GM12878 (cell line): ENCODE measurements around the gene CLEC16A. TPM values are rescaled to one million over a fixed set of nuclear protein-coding genes. Genes with fewer than 3 reads are reported as not detected.
A peak's percentile ranks its signal among the peaks of the same experiment; 100 is the strongest.

Experiments used
- ATAC-seq: fragments of 200-7000 bp; cut with Tn5 transposase; 3 replicates; pipeline ENCODE4 v1.9.1; 2020; ENCODE audit warnings: mild to moderate bottlenecking, moderate library complexity
- BruUV-seq: library from RNA; stranded (reverse); fragments of 400-500 nt; replicated peaks from 2 replicates; lab custom pipeline; 2021; lab: Mats Ljungman, UMichigan
- CTCF ChIA-PET: fragments of 300-600 bp; sonication (Branson Sonifier 250); formaldehyde crosslinking; extraction: SDS; loops from one replicate; lab custom pipeline; 2021; ENCODE audit warnings: inconsistent platforms; lab: Yijun Ruan, JAX
- POLR2A ChIA-PET: fragments of 350-600 bp; formaldehyde crosslinking; extraction: SDS; loops from one replicate; lab custom pipeline; 2021; ENCODE audit warnings: inconsistent platforms; lab: Charles Lee
- RAD21 ChIA-PET: fragments of 300-600 bp; sonication (Branson Sonifier 250); formaldehyde crosslinking; loops from one replicate; lab custom pipeline; 2023; ENCODE audit warnings: antibody characterized with exemption; ENCODE audit not compliant: unreplicated experiment; lab: Charles Lee
- SMC1A ChIA-PET: fragments of 300-600 bp; sonication (Branson Sonifier 250); formaldehyde crosslinking; loops from one replicate; lab custom pipeline; 2023; ENCODE audit not compliant: unreplicated experiment, uncharacterized antibody; lab: Charles Lee
- DNase-seq: peaks from one replicate; pipeline ENCODE4 v3.0.0-alpha.2; 2011; ENCODE audit warnings: low read depth, low spot score
- FAIRE-seq: peaks from 3 replicates; lab custom pipeline; 2011; peaks lifted over from hg19 to GRCh38; lab: Jason Lieb, UNC
- H2AFZ ChIP-seq: 2 replicates; pipeline ENCODE4 v1.6.0; 2011; ENCODE audit warnings: low read depth, low read length, control low read depth; ENCODE audit not compliant: control insufficient read depth
- H3K27ac ChIP-seq: 2 replicates; pipeline ENCODE4 v1.5.1; 2011; ENCODE audit warnings: control low read depth; ENCODE audit not compliant: control insufficient read depth, insufficient read depth
- H3K27me3 ChIP-seq, 2 experiments: replicated peaks in 1 of 2; 2 replicates each; pipeline versions ENCODE4 v1.6.0 to v1.6.1; 2011; ENCODE audit warnings: low read length in 1 of 2; ENCODE audit not compliant: control insufficient read depth in 2 of 2, insufficient read depth in 2 of 2
- H3K36me3 ChIP-seq, 2 experiments: 2 replicates each; pipeline ENCODE4 v1.5.1; 2011; ENCODE audit warnings: low read length in 1 of 2; ENCODE audit not compliant: control insufficient read depth in 2 of 2, insufficient read depth in 2 of 2
- H3K4me1 ChIP-seq: 2 replicates; pipeline ENCODE4 v1.6.1; 2011; ENCODE audit warnings: mild to moderate bottlenecking, low read length, moderate library complexity, mixed read lengths; ENCODE audit not compliant: control insufficient read depth, insufficient read depth
- H3K4me2 ChIP-seq: 2 replicates; pipeline ENCODE4 v1.6.0; 2011; ENCODE audit warnings: control low read depth; ENCODE audit not compliant: control insufficient read depth, insufficient read depth
- H3K4me3 ChIP-seq: fragments of 200-600 bp; sonication (generic); 2 replicates; pipeline ENCODE4 v1.5.1; 2016
- H3K79me2 ChIP-seq: 2 replicates; pipeline ENCODE4 v1.6.0; 2011; ENCODE audit warnings: low read length; ENCODE audit not compliant: control insufficient read depth, insufficient read depth
- H3K9ac ChIP-seq: 2 replicates; pipeline ENCODE4 v1.8.0; 2011; ENCODE audit warnings: low read length, control low read depth, mixed read lengths; ENCODE audit not compliant: control insufficient read depth, insufficient read depth
- H3K9me3 ChIP-seq: replicated peaks from 3 replicates; pipeline ENCODE4 v1.5.1; 2011; ENCODE audit warnings: mild to moderate bottlenecking, low read length; ENCODE audit not compliant: control insufficient read depth, insufficient read depth
- H4K20me1 ChIP-seq: 2 replicates; pipeline ENCODE4 v1.6.0; 2011; ENCODE audit not compliant: control insufficient read depth, insufficient read depth
- CHD4 ChIP-seq: fragments of 200-600 bp; sonication (generic); IDR thresholded peaks from 2 replicates; pipeline ENCODE4 v1.6.1; 2016; ENCODE audit warnings: mild to moderate bottlenecking
- DPF2 ChIP-seq: fragments of 450-650 bp; IDR thresholded peaks from 2 replicates; pipeline ENCODE4 v1.6.1; 2017; ENCODE audit warnings: mild to moderate bottlenecking
- E4F1 ChIP-seq: fragments of 450-650 bp; IDR thresholded peaks from 2 replicates; pipeline ENCODE4 v1.6.1; 2018; ENCODE audit warnings: borderline replicate concordance, mild to moderate bottlenecking; ENCODE audit not compliant: partially characterized antibody
- ESRRA ChIP-seq: IDR thresholded peaks from 2 replicates; pipeline ENCODE4 v1.6.1; 2012; ENCODE audit warnings: mild to moderate bottlenecking, low read length, improper control_type of control experiment
- FOXK2 ChIP-seq: fragments of 450-650 bp; IDR thresholded peaks from 2 replicates; pipeline ENCODE4 v1.6.1; 2017; ENCODE audit warnings: mild to moderate bottlenecking, moderate library complexity
- HSF1 ChIP-seq: fragments of 150-350 bp; IDR thresholded peaks from 2 replicates; pipeline ENCODE4 v1.6.1; 2014; ENCODE audit warnings: mild to moderate bottlenecking, low read depth, low read length
- IRF4 ChIP-seq: IDR thresholded peaks from 2 replicates; pipeline ENCODE4 v1.6.1; 2011; ENCODE audit warnings: low read depth, low read length
- MXI1 ChIP-seq: fragments of 150-350 bp; IDR thresholded peaks from 2 replicates; pipeline ENCODE4 v1.6.1; 2011; ENCODE audit warnings: low read depth, mild to moderate bottlenecking, inconsistent platforms, low read length, improper control_type of control experiment
- NFXL1 ChIP-seq: fragments of 450-650 bp; IDR thresholded peaks from 2 replicates; pipeline ENCODE4 v1.6.1; 2017; ENCODE audit warnings: antibody characterized with exemption, mild to moderate bottlenecking, borderline replicate concordance
- NKRF ChIP-seq: fragments of 450-650 bp; conservative IDR thresholded peaks from 2 replicates; pipeline ENCODE4 v1.6.1; 2017; ENCODE audit warnings: mild to moderate bottlenecking, moderate library complexity
- RAD21 ChIP-seq: IDR thresholded peaks from 2 replicates; pipeline ENCODE4 v1.6.1; 2011; ENCODE audit warnings: mild to moderate bottlenecking, low read depth, low read length, moderate library complexity; ENCODE audit not compliant: insufficient read depth
- RELB ChIP-seq: fragments of 450-650 bp; IDR thresholded peaks from 2 replicates; pipeline ENCODE4 v1.6.1; 2017; ENCODE audit warnings: low read depth, mild to moderate bottlenecking, moderate library complexity
- SMAD5 ChIP-seq: IDR thresholded peaks from 2 replicates; pipeline ENCODE4 v1.6.1; 2016; ENCODE audit warnings: antibody characterized with exemption, low read depth
- ZBED1 ChIP-seq: IDR thresholded peaks from 2 replicates; pipeline ENCODE4 v1.6.1; 2016; ENCODE audit warnings: borderline replicate concordance
- WGBS: methylation state at CpG from one replicate; pipeline ENCODE4 v1.1.6; 2016; ENCODE audit warnings: low lambda C conversion rate; ENCODE audit not compliant: insufficient replicate concordance, insufficient coverage; ENCODE audit errors: missing lambda C conversion rate; 5-methylcytosine and 5-hydroxymethylcytosine counted together
- in situ Hi-C: fragments of 300-500 bp; cut with MboI; formaldehyde crosslinking; loops from 9 replicates; pipeline ENCODE4 v1.14.3; 2018; ENCODE audit warnings: mixed read lengths
- intact Hi-C: fragments of 100-400 bp; cut with micrococcal nuclease; formaldehyde crosslinking; loops from one replicate; pipeline ENCODE4 v1.14.2; 2022; ENCODE audit not compliant: unreplicated experiment
- polyA plus RNA-seq, 11 experiments: library from polyadenylated mRNA; depleted of rRNA in 4 of 11; unstranded in 6 of 11; stranded (reverse) in 5 of 11; fragments of >200 nt; fragmentation: Nextera tagmentation in 4 of 11; fragmentation: Illumina TruSeq in 1 of 11; extraction: Ambion mirVana in 4 of 11; extraction: Trizol in 1 of 11; gene quantifications; 1 replicate in 1 of 11; 2 replicates in 10 of 11; pipeline versions ENCODE4 v1.2.1 to v1.2.3, GENCODE V29; 2011 to 2016; ENCODE audit warnings: inconsistent platforms in 2 of 11, missing spikeins in 2 of 11, low read depth in 1 of 11
- total RNA-seq, 4 experiments: library from RNA; depleted of rRNA in 3 of 4; stranded (reverse); fragments of >200 nt in 3 of 4; fragmentation: Illumina TruSeq in 1 of 4; extraction: Trizol in 1 of 4; gene quantifications; 2 replicates each; pipeline versions ENCODE4 v1.2.1 to v1.2.3, GENCODE V29; 2013 to 2021

Gene CLEC16A
- total and polyA plus RNA-seq, 10 of the 15 experiments (the other 5 are each of a cell fraction or from before 2014, with no cell fraction given): 1.5 to 28.8 (median 19.2) TPM

DNA sequence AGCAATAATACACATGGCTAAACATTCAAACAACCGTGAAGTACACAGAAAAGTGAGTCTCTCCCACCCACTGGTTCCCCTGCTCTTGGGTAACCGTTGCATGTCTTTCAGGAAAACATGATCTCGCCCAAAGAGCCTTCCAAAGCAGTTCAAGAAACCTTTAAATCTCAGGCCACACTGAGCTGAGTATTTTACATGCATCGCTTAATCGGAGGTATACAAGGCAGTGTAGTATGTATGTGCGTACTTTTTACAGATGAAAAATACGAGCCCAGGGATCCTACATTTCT lies 1.4 kb upstream of the CLEC16A start:
- Histone ChIP-seq H4K20me1 (no peaks in the 10 kb centered on the region; the same call in none of the 2 replicates), H3K9me3 (no peaks in the 10 kb centered on the region), H3K4me1 (peaks cover 27% of the 10 kb centered on the region), H3K79me2 (peaks cover 72% of the 10 kb centered on the region), H3K27ac (no peak overlapping the region), H2AFZ (no peak overlapping the region), H3K9ac (no peak overlapping the region), H3K4me3 (peak overlapping the region; percentile 65; the same call in 1 of the 2 replicates), H3K27me3 (no peaks in the 10 kb centered on the region), H3K4me2 (peak overlapping the region; percentile 88), H3K36me3 (no peaks in the 10 kb centered on the region; a peak in 1 of 4 replicates)
- ChIA-PET SMC1A (no interaction called here), RAD21 (no interaction called here), POLR2A (no interaction called here), CTCF (no interaction called here)
- no TSS peak for BruUV-seq
- DNase-seq (no peak), ATAC-seq (no peak), FAIRE-seq (no peak)
- WGBS: 55% methylated on average over 7 of the region's 7 CpGs
- in situ Hi-C loops (no loop called here), intact Hi-C loops (no loop called here)
- TF ChIP-seq RAD21 (no peak), ZBED1 (no peak), NFXL1 (no peak), MXI1 (no peak), E4F1 (no peak), SMAD5 (no peak), FOXK2 (no peak), ESRRA (no peak), CHD4 (no peak), NKRF (no peak), HSF1 (no peak), RELB (no peak), IRF4 (no peak), DPF2 (no peak)
